ENCODE results near the gene ARID1A.
"Not testable (repeated sequence)": the region's sequence is repeated elsewhere in the genome, so short reads cannot be mapped to it uniquely, and the experiment has no call there.

ARID1A gene

DNA sequence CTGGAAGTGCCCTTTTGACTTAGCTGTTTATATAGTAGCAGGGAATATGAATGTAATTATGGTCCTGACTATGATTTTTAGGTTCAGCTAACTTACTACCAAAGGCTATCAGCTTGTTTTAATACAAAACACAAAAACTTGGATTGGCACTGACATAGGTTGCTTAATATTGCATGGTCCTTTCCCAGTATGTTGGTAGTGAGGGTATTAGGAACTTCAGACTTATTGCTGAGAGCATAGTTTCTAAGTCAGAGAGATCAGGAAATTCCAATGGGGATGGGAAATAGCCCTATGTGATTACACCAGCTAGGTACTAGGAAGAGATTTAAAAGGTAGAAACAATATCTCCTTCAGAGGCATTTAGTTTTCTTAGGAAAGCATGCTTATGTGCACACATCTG, 7.7 kb downstream of the ARID1A start:
- H3K27ac ChIP-seq (ENCODE audit: low read depth, low read length): no peak overlapping the region
- peak overlapping the region; percentile 90 for H3K4me2 ChIP-seq (ENCODE audit: low read depth, low read length, poor library complexity, severe bottlenecking)
- peaks cover 16% of the 10 kb centered on the region for H3K36me3 ChIP-seq (ENCODE audit: low read length)
- TF ChIP-seq, protein P1, sequence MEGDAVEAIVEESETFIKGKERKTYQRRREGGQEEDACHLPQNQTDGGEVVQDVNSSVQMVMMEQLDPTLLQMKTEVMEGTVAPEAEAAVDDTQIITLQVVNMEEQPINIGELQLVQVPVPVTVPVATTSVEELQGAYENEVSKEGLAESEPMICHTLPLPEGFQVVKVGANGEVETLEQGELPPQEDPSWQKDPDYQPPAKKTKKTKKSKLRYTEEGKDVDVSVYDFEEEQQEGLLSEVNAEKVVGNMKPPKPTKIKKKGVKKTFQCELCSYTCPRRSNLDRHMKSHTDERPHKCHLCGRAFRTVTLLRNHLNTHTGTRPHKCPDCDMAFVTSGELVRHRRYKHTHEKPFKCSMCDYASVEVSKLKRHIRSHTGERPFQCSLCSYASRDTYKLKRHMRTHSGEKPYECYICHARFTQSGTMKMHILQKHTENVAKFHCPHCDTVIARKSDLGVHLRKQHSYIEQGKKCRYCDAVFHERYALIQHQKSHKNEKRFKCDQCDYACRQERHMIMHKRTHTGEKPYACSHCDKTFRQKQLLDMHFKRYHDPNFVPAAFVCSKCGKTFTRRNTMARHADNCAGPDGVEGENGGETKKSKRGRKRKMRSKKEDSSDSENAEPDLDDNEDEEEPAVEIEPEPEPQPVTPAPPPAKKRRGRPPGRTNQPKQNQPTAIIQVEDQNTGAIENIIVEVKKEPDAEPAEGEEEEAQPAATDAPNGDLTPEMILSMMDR (IDR thresholded peaks at IDR 0.05; ENCODE audit: insufficient read depth, low read length, poor library complexity, severe bottlenecking): no peak
- TF ChIP-seq EZH2phosphoT487 (conservative IDR thresholded peaks at IDR 0.05; ENCODE audit: low read length): no peak
- no peaks in the 10 kb centered on the region for H3K9me2 ChIP-seq (replicated peaks; ENCODE audit: insufficient read depth, low read length)
- no peak overlapping the region for H2AFZ ChIP-seq (ENCODE audit: low read depth, low read length, severe bottlenecking)
- H3K9me3 ChIP-seq (ENCODE audit: insufficient read depth, low read length): no peaks in the 10 kb centered on the region
- H3K9ac ChIP-seq (ENCODE audit: low read length): no peak overlapping the region
- peaks cover 64% of the 10 kb centered on the region for H4K20me1 ChIP-seq (ENCODE audit: low read depth, low read length)
- H3F3A ChIP-seq (ENCODE audit: insufficient read depth): peaks cover 8% of the 10 kb centered on the region; the same call in 1 of the 2 replicates
- H3K79me2 ChIP-seq (ENCODE audit: insufficient read depth, low read length): peaks cover 100% of the 10 kb centered on the region
- H3K27me3 ChIP-seq (ENCODE audit: low read length): no peaks in the 10 kb centered on the region
- H3K4me3 ChIP-seq (ENCODE audit: insufficient read depth, low read length, poor library complexity, severe bottlenecking): no peak overlapping the region

GRCh38 chr1:26704629-26705028, 8.8 kb downstream of the ARID1A start:
- Histone ChIP-seq H3K9ac (ENCODE audit: low read length) (no peak overlapping the region), H3K9me3 (ENCODE audit: insufficient read depth, low read length) (no peaks in the 10 kb centered on the region), H3K9me2 (replicated peaks; ENCODE audit: insufficient read depth, low read length) (no peaks in the 10 kb centered on the region), H3K36me3 (ENCODE audit: low read length) (peaks cover 16% of the 10 kb centered on the region), H3K4me2 (ENCODE audit: low read depth, low read length, poor library complexity, severe bottlenecking) (peak overlapping the region; percentile 9), H2AFZ (ENCODE audit: low read depth, low read length, severe bottlenecking) (no peak overlapping the region), H3K79me2 (ENCODE audit: insufficient read depth, low read length) (peaks cover 100% of the 10 kb centered on the region), H3K27ac (ENCODE audit: low read depth, low read length) (no peak overlapping the region), H3K4me3 (ENCODE audit: insufficient read depth, low read length, poor library complexity, severe bottlenecking) (no peak overlapping the region), H3F3A (ENCODE audit: insufficient read depth) (peaks cover 5% of the 10 kb centered on the region; the same call in 1 of the 2 replicates), H4K20me1 (ENCODE audit: low read depth, low read length) (peaks cover 58% of the 10 kb centered on the region), H3K27me3 (ENCODE audit: low read length) (no peaks in the 10 kb centered on the region)
- TF ChIP-seq, protein P1 (IDR thresholded peaks at IDR 0.05; ENCODE audit: insufficient read depth, low read length, poor library complexity, severe bottlenecking): no peak
- TF ChIP-seq EZH2phosphoT487 (conservative IDR thresholded peaks at IDR 0.05; ENCODE audit: low read length): no peak

DNA sequence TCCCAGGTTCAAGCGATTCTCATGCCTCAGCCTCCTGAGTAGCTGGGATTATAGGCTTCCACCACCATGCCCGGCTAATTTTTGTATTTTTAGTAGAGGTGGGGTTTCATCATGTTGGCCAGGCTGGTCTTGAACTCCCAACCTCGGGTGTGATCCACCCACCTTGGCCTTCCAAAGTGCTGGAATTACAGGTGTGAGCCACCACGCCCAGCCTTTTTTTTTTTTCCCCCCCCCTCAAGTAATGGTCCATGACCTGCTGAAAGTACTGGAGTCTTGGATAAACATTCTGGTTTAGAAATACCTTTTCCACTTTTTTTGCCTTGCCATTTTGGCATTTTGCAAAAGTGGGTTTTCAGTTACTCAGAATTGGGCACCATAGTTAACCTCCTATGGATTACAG, 9.4 kb downstream of the ARID1A start:
- H3K36me3 ChIP-seq (ENCODE audit: low read length): peaks cover 16% of the 10 kb centered on the region
- peaks cover 98% of the 10 kb centered on the region for H3K79me2 ChIP-seq (ENCODE audit: insufficient read depth, low read length)
- not testable (repeated sequence) for H3F3A ChIP-seq (ENCODE audit: insufficient read depth); H3K4me3 ChIP-seq (ENCODE audit: insufficient read depth, low read length, poor library complexity, severe bottlenecking); H3K9me3 ChIP-seq (ENCODE audit: insufficient read depth, low read length); H3K9me2 ChIP-seq (replicated peaks; ENCODE audit: insufficient read depth, low read length); H3K27ac ChIP-seq (ENCODE audit: low read depth, low read length); H2AFZ ChIP-seq (ENCODE audit: low read depth, low read length, severe bottlenecking); H3K9ac ChIP-seq (ENCODE audit: low read length); H3K27me3 ChIP-seq (ENCODE audit: low read length)
- peaks cover 52% of the 10 kb centered on the region for H4K20me1 ChIP-seq (ENCODE audit: low read depth, low read length)
- H3K4me2 ChIP-seq (ENCODE audit: low read depth, low read length, poor library complexity, severe bottlenecking): peak overlapping the region; percentile 29

DNA sequence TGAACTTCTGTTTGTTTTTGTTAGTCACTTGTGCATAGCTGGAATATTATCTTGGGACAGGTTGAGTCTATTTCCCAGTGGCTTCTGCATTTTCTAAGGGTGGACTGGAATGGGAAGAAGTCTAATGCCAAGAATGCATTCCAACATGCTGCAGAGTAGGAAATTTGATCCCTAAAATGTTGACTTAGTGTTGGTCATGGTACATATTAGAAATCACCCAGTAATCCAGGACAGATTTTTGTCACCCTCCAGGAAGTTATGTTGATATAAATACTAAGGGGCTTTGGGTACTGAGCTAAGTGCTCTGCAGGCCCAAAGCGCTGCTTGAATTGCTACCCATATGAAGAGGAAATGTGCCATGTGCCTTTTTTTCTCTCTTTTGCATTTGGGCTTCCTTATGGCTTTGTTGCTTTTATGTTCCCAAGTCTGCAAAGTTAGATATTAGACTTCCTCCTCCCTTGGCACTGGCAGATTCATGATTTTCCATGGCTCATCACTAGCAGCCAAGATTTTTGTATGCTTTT, 10.0 kb downstream of the ARID1A start:
- TF ChIP-seq EZH2phosphoT487 (conservative IDR thresholded peaks at IDR 0.05; ENCODE audit: low read length): no peak
- TF ChIP-seq, protein P1 (IDR thresholded peaks at IDR 0.05; ENCODE audit: insufficient read depth, low read length, poor library complexity, severe bottlenecking): no peak
- no peaks in the 10 kb centered on the region for H3K27me3 ChIP-seq (ENCODE audit: low read length)
- no peak overlapping the region for H3K9ac ChIP-seq (ENCODE audit: low read length)
- peaks cover 46% of the 10 kb centered on the region for H4K20me1 ChIP-seq (ENCODE audit: low read depth, low read length)
- no peaks in the 10 kb centered on the region for H3K9me3 ChIP-seq (ENCODE audit: insufficient read depth, low read length)
- H3K27ac ChIP-seq (ENCODE audit: low read depth, low read length): 0 out of 2 replicates have a peak overlapping the region, but pooled peaks have one; percentile 11
- H3K79me2 ChIP-seq (ENCODE audit: insufficient read depth, low read length): peaks cover 98% of the 10 kb centered on the region
- no peak overlapping the region for H2AFZ ChIP-seq (ENCODE audit: low read depth, low read length, severe bottlenecking)
- peaks cover 4% of the 10 kb centered on the region; the same call in 1 of the 2 replicates for H3F3A ChIP-seq (ENCODE audit: insufficient read depth)
- peaks cover 19% of the 10 kb centered on the region for H3K36me3 ChIP-seq (ENCODE audit: low read length)
- H3K4me3 ChIP-seq (ENCODE audit: insufficient read depth, low read length, poor library complexity, severe bottlenecking): no peak overlapping the region
- no peaks in the 10 kb centered on the region for H3K9me2 ChIP-seq (replicated peaks; ENCODE audit: insufficient read depth, low read length)
- peak overlapping the region; percentile 29 for H3K4me2 ChIP-seq (ENCODE audit: low read depth, low read length, poor library complexity, severe bottlenecking)
